Measurements from ENCODE around the gene C12orf42.

GRCh38 chr12:103368167-103368566 is 127.6 kb downstream of the C12orf42 start:
- TF ChIP-seq YY1 (IDR thresholded peaks at IDR 0.05), result no peak
- no peak for TF ChIP-seq CTCF (IDR thresholded peaks at IDR 0.05; ENCODE audit: low read depth, low read length, missing input control)
- no peak for TF ChIP-seq TAF1 (conservative IDR thresholded peaks at IDR 0.05)
- TF ChIP-seq, protein P1, sequence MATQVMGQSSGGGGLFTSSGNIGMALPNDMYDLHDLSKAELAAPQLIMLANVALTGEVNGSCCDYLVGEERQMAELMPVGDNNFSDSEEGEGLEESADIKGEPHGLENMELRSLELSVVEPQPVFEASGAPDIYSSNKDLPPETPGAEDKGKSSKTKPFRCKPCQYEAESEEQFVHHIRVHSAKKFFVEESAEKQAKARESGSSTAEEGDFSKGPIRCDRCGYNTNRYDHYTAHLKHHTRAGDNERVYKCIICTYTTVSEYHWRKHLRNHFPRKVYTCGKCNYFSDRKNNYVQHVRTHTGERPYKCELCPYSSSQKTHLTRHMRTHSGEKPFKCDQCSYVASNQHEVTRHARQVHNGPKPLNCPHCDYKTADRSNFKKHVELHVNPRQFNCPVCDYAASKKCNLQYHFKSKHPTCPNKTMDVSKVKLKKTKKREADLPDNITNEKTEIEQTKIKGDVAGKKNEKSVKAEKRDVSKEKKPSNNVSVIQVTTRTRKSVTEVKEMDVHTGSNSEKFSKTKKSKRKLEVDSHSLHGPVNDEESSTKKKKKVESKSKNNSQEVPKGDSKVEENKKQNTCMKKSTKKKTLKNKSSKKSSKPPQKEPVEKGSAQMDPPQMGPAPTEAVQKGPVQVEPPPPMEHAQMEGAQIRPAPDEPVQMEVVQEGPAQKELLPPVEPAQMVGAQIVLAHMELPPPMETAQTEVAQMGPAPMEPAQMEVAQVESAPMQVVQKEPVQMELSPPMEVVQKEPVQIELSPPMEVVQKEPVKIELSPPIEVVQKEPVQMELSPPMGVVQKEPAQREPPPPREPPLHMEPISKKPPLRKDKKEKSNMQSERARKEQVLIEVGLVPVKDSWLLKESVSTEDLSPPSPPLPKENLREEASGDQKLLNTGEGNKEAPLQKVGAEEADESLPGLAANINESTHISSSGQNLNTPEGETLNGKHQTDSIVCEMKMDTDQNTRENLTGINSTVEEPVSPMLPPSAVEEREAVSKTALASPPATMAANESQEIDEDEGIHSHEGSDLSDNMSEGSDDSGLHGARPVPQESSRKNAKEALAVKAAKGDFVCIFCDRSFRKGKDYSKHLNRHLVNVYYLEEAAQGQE (IDR thresholded peaks at IDR 0.05), result no peak
- TF ChIP-seq RAD21 (IDR thresholded peaks at IDR 0.05), result no peak
- TF ChIP-seq GABPA (IDR thresholded peaks at IDR 0.05 in 1 of 2, conservative IDR thresholded peaks at IDR 0.05 in 1 of 2), result no peak

Data from liver (tissue), 3 donors.